Activated gamma-delta T cell treated with Interleukin-2 at 50 U/mL for 16 hours (primary cell): ENCODE measurements around the gene DOK3.

Experiments
- DNase-seq: peaks from one replicate; pipeline ENCODE4 v3.0.0-alpha.2; 2020

Gene DOK3

GRCh38 chr5:177462021-177462670 lies 47.5 kb downstream of the DOK3 start:
- no peak for DNase-seq

GRCh38 chr5:177459819-177460628 lies 49.6 kb downstream of the DOK3 start:
- no peak for DNase-seq

- DNase-seq: no peak
Observed at GRCh38 chr5:177459357-177459756, 50.3 kb downstream of the DOK3 start.

- no peak for DNase-seq
Observed at GRCh38 chr5:177458912-177459350, 50.7 kb downstream of the DOK3 start.

DNA sequence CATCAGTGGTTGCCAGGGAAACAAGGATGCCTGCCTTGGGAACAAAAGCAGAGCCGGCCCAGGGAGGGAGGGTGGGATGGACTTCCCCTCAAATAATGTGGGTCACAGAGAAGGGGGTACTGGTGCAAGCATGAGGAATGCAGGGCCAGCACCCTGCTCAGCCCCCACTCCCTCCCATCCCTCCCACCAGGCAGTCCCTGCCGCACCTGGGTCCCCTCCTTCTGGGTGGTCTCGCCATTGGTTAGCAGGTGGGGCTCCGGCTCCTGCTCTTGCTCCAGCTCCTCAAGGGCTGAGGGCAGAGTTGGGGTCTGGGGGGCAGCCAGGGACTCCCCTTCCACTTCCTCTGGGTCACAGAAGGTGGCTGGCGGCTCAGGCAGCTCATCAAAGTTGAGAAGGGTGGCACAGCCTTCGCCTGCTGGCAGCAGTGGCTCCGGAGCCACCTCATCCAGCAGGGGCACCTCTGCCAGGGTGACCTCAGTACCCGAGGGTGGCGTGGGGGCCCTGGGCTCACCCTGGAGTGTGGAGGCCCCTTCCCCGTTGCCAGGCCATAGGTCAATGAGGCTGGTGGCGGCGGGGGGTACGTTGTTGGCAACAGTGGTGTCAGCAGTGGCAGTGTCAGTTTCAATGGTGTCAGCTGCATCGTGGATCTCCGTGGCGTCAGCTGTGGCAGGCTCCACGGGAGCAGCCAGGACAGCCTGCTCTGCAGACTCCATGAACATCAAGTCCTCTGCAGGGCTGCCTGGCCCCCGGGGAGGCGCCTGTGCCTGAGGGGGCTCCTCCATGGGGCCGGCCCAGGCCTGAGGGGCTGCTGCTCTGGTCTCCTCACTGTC lies 51.6 kb downstream of the DOK3 start:
- DNase-seq: no peak

GRCh38 chr5:177456976-177457851 lies 52.4 kb downstream of the DOK3 start:
- no peak for DNase-seq

GRCh38 chr5:177456591-177456964 lies 53.0 kb downstream of the DOK3 start:
- DNase-seq: no peak

- peak; percentile 97 for DNase-seq
Observed at GRCh38 chr5:177455661-177456590, 53.7 kb downstream of the DOK3 start.

DNA sequence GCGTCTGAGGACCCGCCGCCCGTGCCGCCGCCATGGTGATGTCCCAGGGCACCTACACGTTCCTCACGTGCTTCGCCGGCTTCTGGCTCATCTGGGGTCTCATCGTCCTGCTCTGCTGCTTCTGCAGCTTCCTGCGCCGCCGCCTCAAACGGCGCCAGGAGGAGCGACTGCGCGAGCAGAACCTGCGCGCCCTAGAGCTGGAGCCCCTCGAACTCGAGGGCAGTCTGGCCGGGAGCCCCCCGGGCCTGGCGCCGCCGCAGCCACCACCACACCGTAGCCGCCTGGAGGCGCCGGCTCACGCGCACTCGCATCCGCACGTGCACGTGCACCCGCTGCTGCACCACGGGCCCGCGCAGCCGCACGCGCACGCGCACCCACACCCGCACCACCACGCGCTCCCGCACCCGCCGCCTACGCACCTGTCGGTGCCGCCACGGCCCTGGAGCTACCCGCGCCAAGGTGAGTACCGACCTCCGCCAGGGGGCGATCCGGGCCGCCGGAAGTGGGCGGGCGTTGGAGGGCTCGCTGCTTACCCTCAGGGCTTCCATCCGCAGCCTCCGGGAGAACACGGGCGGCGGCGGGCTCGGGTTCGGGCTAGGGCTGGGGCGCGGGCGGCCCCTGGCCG lies 54.5 kb downstream of the DOK3 start:
- DNase-seq: peak; percentile 92

DNA sequence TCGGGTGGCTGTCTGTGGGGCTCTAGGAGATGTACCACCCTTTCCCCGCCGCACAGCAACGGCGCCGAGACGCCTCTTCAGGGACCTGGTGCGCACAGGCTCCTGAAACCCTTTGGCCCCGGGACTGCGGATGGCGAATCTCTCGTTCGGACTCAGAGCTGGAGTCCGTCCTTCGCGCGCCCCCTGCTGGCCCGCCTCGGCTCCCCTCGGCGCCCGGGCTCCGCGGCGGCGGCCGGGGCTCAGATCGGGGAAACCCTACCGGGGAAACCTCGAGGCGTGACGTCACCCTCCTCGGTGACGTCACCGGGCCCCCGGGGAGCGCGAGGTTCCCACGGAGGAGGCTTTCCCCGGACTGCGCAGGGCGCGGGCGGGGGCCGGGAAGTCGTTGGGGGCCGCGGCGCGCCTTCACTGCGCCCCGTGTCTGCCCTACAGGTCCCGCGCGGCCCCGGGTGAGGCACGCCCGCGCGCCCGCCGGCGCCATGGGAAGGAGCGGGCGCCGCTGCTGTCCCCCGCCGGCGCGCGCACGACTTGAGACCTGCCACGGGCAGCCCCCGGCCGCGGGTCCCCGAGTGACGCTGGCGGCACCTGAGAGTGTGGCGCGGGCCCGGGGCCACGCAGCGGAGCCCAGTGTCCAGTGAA lies 55.1 kb downstream of the DOK3 start:
- DNase-seq: peak; percentile 94

DNA sequence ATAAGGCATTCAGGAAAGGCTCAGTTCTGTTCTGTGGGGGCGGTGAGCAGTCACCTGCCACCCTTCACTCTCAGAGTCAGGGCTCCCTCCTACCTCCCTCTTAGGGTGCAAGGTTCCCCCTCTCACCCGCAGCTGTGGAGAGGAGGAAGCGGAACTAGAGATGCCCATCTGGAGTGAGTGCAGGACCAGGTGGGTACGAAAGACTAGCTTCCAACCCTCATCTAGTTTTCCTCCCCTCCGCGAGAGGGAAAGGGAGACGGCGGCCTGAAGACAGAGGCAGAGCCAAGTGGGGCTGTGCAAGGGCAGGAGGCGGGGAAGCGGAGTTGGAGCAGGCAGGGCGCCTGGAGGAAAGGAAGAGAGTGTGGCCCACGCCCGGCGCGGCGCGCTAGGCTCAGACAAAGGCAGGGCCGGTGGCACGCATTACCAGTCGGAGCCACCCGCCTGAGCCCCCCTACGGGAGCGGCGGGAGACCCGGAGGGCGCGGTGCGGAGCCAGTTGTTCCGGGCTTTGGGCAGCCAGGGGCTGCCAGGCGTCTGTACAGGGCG lies 55.7 kb downstream of the DOK3 start:
- DNase-seq: no peak

GRCh38 chr5:177452688-177453638 lies 56.7 kb downstream of the DOK3 start:
- DNase-seq: no peak
